ENCODE data around the gene LSR. TPM values are rescaled to one million over a fixed set of nuclear protein-coding genes. Genes with fewer than 3 reads are reported as not detected.

LSR gene
- total RNA-seq, 1 donor from 2014 or later, result 55.2 TPM

Other genes with a start within 250 kb of the LSR start
- gene GRAMD1A, start 248.7 kb upstream of the LSR start, total RNA-seq, result 71.3 TPM
- gene SCN1B, start 218.5 kb upstream of the LSR start, total RNA-seq, result 9.8 TPM
- 0.73 TPM for gene HPN, start 207.3 kb upstream of the LSR start, total RNA-seq
- 434 TPM for gene FXYD3, start 133.2 kb upstream of the LSR start, total RNA-seq
- 15.5 TPM for gene LGI4, start 113.9 kb upstream of the LSR start, total RNA-seq
- 50.2 TPM for gene FXYD1, start 110.2 kb upstream of the LSR start, total RNA-seq
- gene FXYD7, start 105.7 kb upstream of the LSR start, total RNA-seq, result 0.62 TPM
- gene FXYD5, start 94.3 kb upstream of the LSR start, total RNA-seq, result 136 TPM
- gene FAM187B, start 20.3 kb upstream of the LSR start, total RNA-seq, result not detected
- gene USF2, start 20.0 kb downstream of the LSR start, total RNA-seq, result 113 TPM
- 1.2 TPM for gene HAMP, start 33.5 kb downstream of the LSR start, total RNA-seq
- gene MAG, start 43.2 kb downstream of the LSR start, total RNA-seq, result not detected
- 4.2 TPM for gene CD22, start 80.2 kb downstream of the LSR start, total RNA-seq
- not detected for gene FFAR1, start 98.9 kb downstream of the LSR start, total RNA-seq
- not detected for gene FFAR3, start 109.5 kb downstream of the LSR start, total RNA-seq
- gene GPR42, start 122.1 kb downstream of the LSR start, total RNA-seq, result not detected
- gene FFAR2, start 199.3 kb downstream of the LSR start, total RNA-seq, result 0.36 TPM
- gene KRTDAP, start 241.5 kb downstream of the LSR start, total RNA-seq, result not detected

Data from ureter (tissue), 1 donor.